Stimulated activated CD4-positive, alpha-beta T cell treated with anti-CD3 and anti-CD28 coated beads, Interleukin-15, amount 100 ng/mL, for 48 hours (primary cell): Measurements from ENCODE around the gene COL4A6.

ENCODE experiments used
- DNase-seq, 2 donors: peaks; one replicate each; pipeline ENCODE4 v3.0.0-alpha.2; 2020; ENCODE audit warnings: low read depth in 2 of 2

COL4A6 gene

GRCh38 chrX:108270739-108271396 lies 167.4 kb downstream of the COL4A6 start:
- DNase-seq, result no peak

GRCh38 chrX:108270280-108270679 lies 167.9 kb downstream of the COL4A6 start:
- no peak for DNase-seq

GRCh38 chrX:108268434-108269080 lies 169.7 kb downstream of the COL4A6 start:
- DNase-seq, result no peak

- no peak for DNase-seq
These were observed 170.7 kb downstream of the COL4A6 start for GRCh38 chrX:108267557-108267956.

GRCh38 chrX:108264376-108264775 lies 173.8 kb downstream of the COL4A6 start:
- no peak for DNase-seq

- DNase-seq, result no peak
These were observed 176.5 kb downstream of the COL4A6 start for GRCh38 chrX:108261549-108262203.

- no peak for DNase-seq
These were observed 180.7 kb downstream of the COL4A6 start for GRCh38 chrX:108257556-108257955.

- no peak for DNase-seq
These were observed 183.6 kb downstream of the COL4A6 start for GRCh38 chrX:108254636-108255035.

GRCh38 chrX:108250654-108251579 lies 187.3 kb downstream of the COL4A6 start:
- DNase-seq, result no peak

GRCh38 chrX:108246304-108246954 lies 191.8 kb downstream of the COL4A6 start:
- no peak for DNase-seq

GRCh38 chrX:108245462-108245861 lies 192.8 kb downstream of the COL4A6 start:
- no peak for DNase-seq

GRCh38 chrX:108235986-108236385 lies 202.2 kb downstream of the COL4A6 start:
- DNase-seq, result no peak

- DNase-seq, result no peak
These were observed 207.6 kb downstream of the COL4A6 start for GRCh38 chrX:108230574-108230973.

GRCh38 chrX:108224727-108225621 lies 213.2 kb downstream of the COL4A6 start:
- DNase-seq, result no peak

GRCh38 chrX:108224218-108224617 lies 214.0 kb downstream of the COL4A6 start:
- DNase-seq, result no peak

- DNase-seq, result no peak
These were observed 214.6 kb downstream of the COL4A6 start for GRCh38 chrX:108223585-108223984.

GRCh38 chrX:108221301-108221864 lies 216.8 kb downstream of the COL4A6 start:
- DNase-seq, result no peak

GRCh38 chrX:108219949-108220601 lies 218.1 kb downstream of the COL4A6 start:
- DNase-seq, result no peak

- DNase-seq, result no peak
These were observed 220.3 kb downstream of the COL4A6 start for GRCh38 chrX:108217876-108218275.
